ENCODE results near the gene MTR. TPM values are rescaled to one million over a fixed set of nuclear protein-coding genes. Genes with fewer than 3 reads are reported as not detected.

MTR gene
- total and polyA plus RNA-seq, 9 of the 15 experiments (the other 6 are each of a cell fraction or from before 2014, with no cell fraction given) = 3.4 to 44.3 (median 20.3) TPM

GRCh38 chr1:236753964-236754363, 41.1 kb upstream of the MTR start (continued):
- TF ChIP-seq, protein P1, sequence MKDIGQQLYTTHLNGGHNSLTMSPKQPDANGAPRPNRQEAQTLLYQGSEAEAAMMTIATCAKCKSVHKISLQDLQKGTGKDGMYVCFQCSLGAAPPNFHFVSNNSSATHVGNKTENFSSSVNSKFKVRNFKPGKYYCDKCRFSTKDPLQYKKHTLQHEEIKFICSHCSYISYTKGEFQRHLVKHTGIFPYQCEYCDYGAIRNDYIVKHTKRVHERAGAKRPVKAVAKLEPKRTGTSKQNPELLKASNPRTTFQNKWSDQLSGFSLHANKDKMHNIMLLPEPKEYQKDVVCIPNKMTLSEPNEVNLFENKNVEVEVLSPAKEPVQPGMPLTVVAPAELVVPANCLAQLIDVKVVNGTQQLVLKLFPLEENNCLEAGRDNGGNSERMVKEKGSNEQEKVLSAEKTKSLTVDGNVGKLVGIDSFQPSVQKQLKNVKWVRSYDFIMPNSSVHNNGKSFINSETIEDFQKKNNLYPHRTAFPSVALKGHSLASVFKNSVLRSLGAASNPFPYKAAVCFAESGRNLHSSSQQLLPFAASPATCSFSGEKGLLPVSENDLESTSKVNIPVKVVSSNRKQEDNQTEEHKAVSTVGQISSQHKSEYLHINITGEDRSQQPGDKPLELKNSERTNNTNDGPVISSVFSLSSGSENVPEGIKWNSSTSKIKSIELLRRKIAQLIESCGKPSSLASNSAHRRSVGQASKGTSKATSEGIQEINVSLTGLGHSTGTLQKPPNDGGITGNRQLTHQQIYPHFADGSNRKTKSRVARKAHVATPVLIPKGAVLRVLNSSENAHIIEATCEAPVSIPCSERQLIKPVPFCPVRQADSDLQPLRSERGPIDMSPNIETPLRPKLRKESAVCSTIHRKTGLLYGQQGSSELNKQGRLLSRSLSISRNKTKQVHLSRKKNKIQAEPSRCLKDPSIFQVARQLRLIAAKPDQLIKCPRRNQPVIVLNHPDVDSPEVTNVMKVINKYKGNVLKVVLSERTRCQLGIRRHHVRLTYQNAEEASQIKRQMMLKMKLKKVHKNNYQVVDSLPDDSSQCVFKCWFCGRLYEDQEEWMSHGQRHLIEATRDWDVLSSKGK (CRISPR knock-in tag; IDR thresholded peaks at IDR 0.05) = no peak
- TF ChIP-seq CXXC5 (CRISPR knock-in tag; IDR thresholded peaks at IDR 0.05) = peak; percentile 31; the same call in 1 of the 2 replicates
- TF ChIP-seq PRMT5 (CRISPR knock-in tag; IDR thresholded peaks at IDR 0.05) = no peak
- TF ChIP-seq SFPQ (IDR thresholded peaks at IDR 0.05; ENCODE audit: low read depth, low read length) = no peak
- TF ChIP-seq MCM3 (IDR thresholded peaks at IDR 0.05) = no peak
- TF ChIP-seq HDGF (IDR thresholded peaks at IDR 0.05) = no peak
- TF ChIP-seq TFAP4 (CRISPR knock-in tag; IDR thresholded peaks at IDR 0.05; ENCODE audit: borderline replicate concordance) = 0 out of 2 replicates have a peak, but pooled peaks have one; percentile 18
- TF ChIP-seq ATF6 (CRISPR knock-in tag; IDR thresholded peaks at IDR 0.05) = no peak
- no peak for TF ChIP-seq TEAD1 (CRISPR knock-in tag; IDR thresholded peaks at IDR 0.05)
- no peak for TF ChIP-seq PCBP2 (IDR thresholded peaks at IDR 0.05; ENCODE audit: low read depth, low read length, poor library complexity, severe bottlenecking)
- no peak for TF ChIP-seq MTA1 (IDR thresholded peaks at IDR 0.05; ENCODE audit: borderline replicate concordance)
- no peak for TF ChIP-seq FIP1L1 (IDR thresholded peaks at IDR 0.05; ENCODE audit: low read depth, low read length, poor library complexity, severe bottlenecking)
- TF ChIP-seq HNRNPL (IDR thresholded peaks at IDR 0.05; ENCODE audit: low read depth, low read length) = no peak
- no peak for TF ChIP-seq RFX1 (IDR thresholded peaks at IDR 0.05)
- no peak for TF ChIP-seq ZBTB7A (IDR thresholded peaks at IDR 0.05; ENCODE audit: borderline replicate concordance, control insufficient read depth, low read depth, low read length)
- TF ChIP-seq DACH1 (IDR thresholded peaks at IDR 0.05; ENCODE audit: partially characterized antibody) = no peak
- TF ChIP-seq MAX (CRISPR knock-in tag; IDR thresholded peaks at IDR 0.05) = no peak
- TF ChIP-seq WHSC1 (IDR thresholded peaks at IDR 0.05; ENCODE audit: low read length) = no peak
- no peak for TF ChIP-seq ETV1 (tag; conservative IDR thresholded peaks at IDR 0.05; ENCODE audit: low read depth)
- no peak for TF ChIP-seq CCAR2 (IDR thresholded peaks at IDR 0.05; ENCODE audit: low read depth, low read length)

All from K562 (cell line).